H9 (cell line): Measurements from ENCODE around the gene JAG2. TPM values are rescaled to one million over a fixed set of nuclear protein-coding genes. Genes with fewer than 3 reads are reported as not detected.

ENCODE experiments used
- DNase-seq: peaks from one replicate; pipeline ENCODE4 v3.0.0-alpha.2; 2017
- H2AFZ ChIP-seq: one replicate; pipeline ENCODE4 v1.6.1; 2013; ENCODE audit warnings: mild to moderate bottlenecking, low read length, control low read depth, moderate library complexity
- H2AK5ac ChIP-seq: 2 replicates; pipeline ENCODE4 v1.6.1; 2013; ENCODE audit warnings: low read length, control low read depth, mixed read lengths; ENCODE audit not compliant: insufficient read length
- H2BK120ac ChIP-seq: one replicate; pipeline ENCODE4 v1.6.1; 2013; ENCODE audit warnings: low read depth, mild to moderate bottlenecking, low read length, control low read depth, inconsistent platforms; ENCODE audit not compliant: poor library complexity, severe bottlenecking
- H2BK12ac ChIP-seq: 2 replicates; pipeline ENCODE4 v1.6.1; 2013; ENCODE audit warnings: low read length, control low read depth, mixed read lengths, low read depth; ENCODE audit not compliant: insufficient read length
- H2BK15ac ChIP-seq: 2 replicates; pipeline ENCODE4 v1.6.1; 2013; ENCODE audit warnings: low read depth, low read length, control low read depth
- H2BK20ac ChIP-seq: one replicate; pipeline ENCODE4 v1.6.1; 2013; ENCODE audit warnings: low read depth, mild to moderate bottlenecking, low read length, control low read depth, inconsistent platforms; ENCODE audit not compliant: poor library complexity, severe bottlenecking
- H2BK5ac ChIP-seq: 2 replicates; pipeline ENCODE4 v1.6.1; 2013; ENCODE audit warnings: low read length, control low read depth, mixed read lengths; ENCODE audit not compliant: insufficient read length
- H3K14ac ChIP-seq: 2 replicates; pipeline ENCODE4 v1.6.1; 2013; ENCODE audit warnings: low read length, control low read depth; ENCODE audit not compliant: insufficient read depth
- H3K18ac ChIP-seq: 2 replicates; pipeline ENCODE4 v1.6.1; 2013; ENCODE audit warnings: low read depth, mild to moderate bottlenecking, mixed read lengths, low read length, control low read depth; ENCODE audit not compliant: insufficient read length
- H3K23ac ChIP-seq: 2 replicates; pipeline ENCODE4 v1.6.1; 2013; ENCODE audit warnings: low read length, control low read depth, mixed read lengths, low read depth; ENCODE audit not compliant: insufficient read length
- H3K23me2 ChIP-seq: 2 replicates; pipeline ENCODE4 v1.6.1; 2013; ENCODE audit warnings: low read depth, mild to moderate bottlenecking, mixed read lengths, low read length, control low read depth; ENCODE audit not compliant: insufficient read length, poor library complexity, severe bottlenecking
- H3K27ac ChIP-seq: 2 replicates; pipeline ENCODE4 v1.5.1; 2013; ENCODE audit warnings: low read length, control low read depth, mixed read lengths, low read depth; ENCODE audit not compliant: insufficient read length
- H3K27me3 ChIP-seq: 2 replicates; pipeline ENCODE4 v1.6.1; 2013; ENCODE audit warnings: low read length, control low read depth, inconsistent platforms; ENCODE audit not compliant: insufficient read depth
- H3K4ac ChIP-seq: 2 replicates; pipeline ENCODE4 v1.6.1; 2013; ENCODE audit warnings: low read depth, mild to moderate bottlenecking, control low read depth, inconsistent platforms, low read length, moderate library complexity
- H3K4me1 ChIP-seq: 2 replicates; pipeline ENCODE4 v1.6.1; 2013; ENCODE audit warnings: low read length, control low read depth, inconsistent platforms; ENCODE audit not compliant: insufficient read depth
- H3K4me2 ChIP-seq: 2 replicates; pipeline ENCODE4 v1.6.1; 2013; ENCODE audit warnings: low read length, control low read depth, mixed read lengths; ENCODE audit not compliant: insufficient read length, insufficient read depth
- H3K56ac ChIP-seq: 2 replicates; pipeline ENCODE4 v1.6.1; 2013; ENCODE audit warnings: low read depth, mild to moderate bottlenecking, mixed read lengths, low read length, control low read depth; ENCODE audit not compliant: insufficient read length
- H3K79me1 ChIP-seq: 2 replicates; pipeline ENCODE4 v1.6.1; 2013; ENCODE audit warnings: low read depth, mild to moderate bottlenecking, moderate library complexity, low read length, control low read depth, inconsistent platforms; ENCODE audit not compliant: insufficient read depth, poor library complexity, severe bottlenecking
- H3K79me2 ChIP-seq: 2 replicates; pipeline ENCODE4 v1.6.1; 2013; ENCODE audit warnings: low read length, control low read depth, inconsistent platforms; ENCODE audit not compliant: insufficient read depth
- H3K9ac ChIP-seq: 2 replicates; pipeline ENCODE4 v1.6.1; 2013; ENCODE audit warnings: low read length, control low read depth, mixed read lengths; ENCODE audit not compliant: insufficient read length; ENCODE audit errors: extremely low read depth
- H3K9me3 ChIP-seq: one replicate; pipeline ENCODE4 v1.6.1; 2013; ENCODE audit warnings: low read depth, low read length, inconsistent platforms; ENCODE audit not compliant: control insufficient read depth
- H3T11ph ChIP-seq: one replicate; pipeline ENCODE4 v1.6.1; 2013; ENCODE audit warnings: mild to moderate bottlenecking, low read length, control low read depth, inconsistent platforms
- H4K20me1 ChIP-seq: one replicate; pipeline ENCODE4 v1.6.1; 2013; ENCODE audit not compliant: control insufficient read depth, insufficient read length, insufficient read depth
- H4K5ac ChIP-seq: 2 replicates; pipeline ENCODE4 v1.6.1; 2013; ENCODE audit warnings: low read depth, mild to moderate bottlenecking, mixed read lengths, low read length, control low read depth; ENCODE audit not compliant: insufficient read length
- H4K8ac ChIP-seq: replicated peaks from 2 replicates; pipeline ENCODE4 v1.6.1; 2013; ENCODE audit warnings: low read length, control low read depth, mixed read lengths, low read depth; ENCODE audit not compliant: insufficient read length
- H4K91ac ChIP-seq: 2 replicates; pipeline ENCODE4 v1.6.1; 2013; ENCODE audit warnings: low read depth, mild to moderate bottlenecking, moderate library complexity, mixed read lengths, low read length, control low read depth; ENCODE audit not compliant: insufficient read length
- H3K27ac Mint-ChIP-seq, 3 experiments: 2 replicates in 2 of 3; 3 replicates in 1 of 3; pipeline ENCODE4 v1.8.0; 2020 to 2021; ENCODE audit warnings: mixed read lengths in 3 of 3, mild to moderate bottlenecking in 1 of 3, moderate library complexity in 1 of 3
- H3K27me3 Mint-ChIP-seq: 2 replicates; pipeline ENCODE4 v1.8.0; 2021; ENCODE audit warnings: low read depth, mild to moderate bottlenecking, moderate library complexity, mixed read lengths
- H3K36me3 Mint-ChIP-seq, 3 experiments: 2 replicates in 2 of 3; 3 replicates in 1 of 3; pipeline ENCODE4 v1.8.0; 2020 to 2021; ENCODE audit warnings: low read depth in 3 of 3, mixed read lengths in 3 of 3; ENCODE audit not compliant: insufficient read depth in 1 of 3
- H3K4me1 Mint-ChIP-seq, 2 experiments: 2 replicates each; pipeline ENCODE4 v1.8.0; 2020; ENCODE audit warnings: mixed read lengths in 2 of 2
- H3K4me3 Mint-ChIP-seq, 2 experiments: 2 replicates in 1 of 2; 3 replicates in 1 of 2; pipeline ENCODE4 v1.8.0; 2020 to 2021; ENCODE audit warnings: mild to moderate bottlenecking in 2 of 2, mixed read lengths in 2 of 2, moderate library complexity in 1 of 2
- H3K9me3 Mint-ChIP-seq, 2 experiments: 2 replicates in 1 of 2; 3 replicates in 1 of 2; pipeline ENCODE4 v1.8.0; 2020; ENCODE audit warnings: mild to moderate bottlenecking in 2 of 2, mixed read lengths in 2 of 2, moderate library complexity in 1 of 2
- WGBS: extraction: QIAGEN DNeasy Blood & Tissue Kit; methylation state at CpG from one replicate; pipeline ENCODE4 v1.1.7; 2013; ENCODE audit warnings: missing lambda C conversion rate, low lambda C conversion rate, mixed read lengths; ENCODE audit not compliant: insufficient read length; ENCODE audit errors: extremely low coverage; 5-methylcytosine and 5-hydroxymethylcytosine counted together
- total RNA-seq: library from RNA; stranded (reverse); gene quantifications from 2 replicates; pipeline ENCODE4 v1.2.1, GENCODE V29; 2021
- TF ChIP-seq, protein P1 (sequence below): fragments of 200-600 bp; sonication (generic); conservative IDR thresholded peaks from 3 replicates; pipeline ENCODE4 v1.8.0; 2021; ENCODE audit warnings: antibody characterized with exemption, mild to moderate bottlenecking

JAG2 gene
- total RNA-seq, 1 experiment from 2014 or later = 11.4 TPM

DNA sequence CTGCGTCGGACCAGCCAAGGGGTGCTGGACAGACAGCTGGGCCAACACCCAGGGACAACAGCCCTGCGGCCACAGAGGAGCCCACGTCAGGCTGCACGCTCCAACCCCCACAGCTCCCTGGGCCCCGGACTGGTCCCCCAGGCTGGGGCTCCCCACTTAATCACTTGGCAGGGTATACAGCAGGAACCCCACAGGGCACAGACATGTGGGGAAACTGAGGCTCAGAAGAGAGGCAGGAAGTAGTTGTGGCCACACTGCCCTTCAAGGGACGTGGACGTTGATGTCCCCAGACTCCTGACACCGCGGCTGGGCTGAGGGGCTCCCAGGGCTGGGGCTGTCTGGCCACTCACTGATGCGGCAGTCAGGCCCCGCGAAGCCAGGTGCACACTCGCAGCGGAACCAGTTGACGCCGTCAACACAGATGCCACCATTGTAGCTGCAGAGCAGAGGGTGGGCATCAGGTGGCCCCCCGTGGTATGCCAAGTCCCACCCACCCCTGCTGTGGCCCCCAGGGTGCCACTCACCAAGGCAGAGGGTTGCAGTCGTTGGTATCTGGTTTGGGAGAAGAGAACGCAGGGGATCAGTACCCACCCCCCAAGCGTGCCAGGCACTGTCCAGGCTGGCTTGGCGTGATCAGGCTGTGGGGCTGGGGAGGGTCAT, 21.5 kb downstream of the JAG2 start:
- no CpG with 5 or more reads among the region's 22 CpGs for WGBS
- Histone ChIP-seq H3K18ac (no peak overlapping the region), H3K23ac (no peak overlapping the region), H3K23me2 (no peaks in the 10 kb centered on the region), H3K79me2 (no peaks in the 10 kb centered on the region), H2BK5ac (no peak overlapping the region), H4K91ac (no peak overlapping the region), H3K27me3 (no peaks in the 10 kb centered on the region), H2BK20ac (no peak overlapping the region), H4K20me1 (no peaks in the 10 kb centered on the region), H2BK12ac (no peak overlapping the region), H3K56ac (no peak overlapping the region), H4K5ac (no peak overlapping the region), H3K14ac (no peak overlapping the region), H2BK120ac (no peak overlapping the region), H2AFZ (no peak overlapping the region), H2AK5ac (no peak overlapping the region), H4K8ac (no peak overlapping the region), H3K9ac (no peak overlapping the region), H3K4ac (no peak overlapping the region), H3K4me2 (no peak overlapping the region), H3K4me1 (no peaks in the 10 kb centered on the region), H2BK15ac (no peak overlapping the region), H3K27ac (no peak overlapping the region), H3K79me1 (no peaks in the 10 kb centered on the region), H3K9me3 (no peaks in the 10 kb centered on the region), H3T11ph (no peak overlapping the region)
- DNase-seq = peak; percentile 17
- Mint-ChIP-seq H3K9me3 (peaks cover 0 to 3% of the 10 kb centered on the region in 2 experiments; a peak in 3 of 5 replicates), H3K36me3 (peaks cover 0 to 2% (median 0%) of the 10 kb centered on the region in 3 experiments; a peak in 2 of 7 replicates), H3K4me1 (no peaks in the 10 kb centered on the region), H3K27ac (no peak overlapping the region; a peak in 1 of 7 replicates), H3K27me3 (no peaks in the 10 kb centered on the region), H3K4me3 (no peak overlapping the region)
- TF ChIP-seq, protein P1, sequence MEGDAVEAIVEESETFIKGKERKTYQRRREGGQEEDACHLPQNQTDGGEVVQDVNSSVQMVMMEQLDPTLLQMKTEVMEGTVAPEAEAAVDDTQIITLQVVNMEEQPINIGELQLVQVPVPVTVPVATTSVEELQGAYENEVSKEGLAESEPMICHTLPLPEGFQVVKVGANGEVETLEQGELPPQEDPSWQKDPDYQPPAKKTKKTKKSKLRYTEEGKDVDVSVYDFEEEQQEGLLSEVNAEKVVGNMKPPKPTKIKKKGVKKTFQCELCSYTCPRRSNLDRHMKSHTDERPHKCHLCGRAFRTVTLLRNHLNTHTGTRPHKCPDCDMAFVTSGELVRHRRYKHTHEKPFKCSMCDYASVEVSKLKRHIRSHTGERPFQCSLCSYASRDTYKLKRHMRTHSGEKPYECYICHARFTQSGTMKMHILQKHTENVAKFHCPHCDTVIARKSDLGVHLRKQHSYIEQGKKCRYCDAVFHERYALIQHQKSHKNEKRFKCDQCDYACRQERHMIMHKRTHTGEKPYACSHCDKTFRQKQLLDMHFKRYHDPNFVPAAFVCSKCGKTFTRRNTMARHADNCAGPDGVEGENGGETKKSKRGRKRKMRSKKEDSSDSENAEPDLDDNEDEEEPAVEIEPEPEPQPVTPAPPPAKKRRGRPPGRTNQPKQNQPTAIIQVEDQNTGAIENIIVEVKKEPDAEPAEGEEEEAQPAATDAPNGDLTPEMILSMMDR = no peak
